Measurements from ENCODE around the gene PLEKHG7.

DNA sequence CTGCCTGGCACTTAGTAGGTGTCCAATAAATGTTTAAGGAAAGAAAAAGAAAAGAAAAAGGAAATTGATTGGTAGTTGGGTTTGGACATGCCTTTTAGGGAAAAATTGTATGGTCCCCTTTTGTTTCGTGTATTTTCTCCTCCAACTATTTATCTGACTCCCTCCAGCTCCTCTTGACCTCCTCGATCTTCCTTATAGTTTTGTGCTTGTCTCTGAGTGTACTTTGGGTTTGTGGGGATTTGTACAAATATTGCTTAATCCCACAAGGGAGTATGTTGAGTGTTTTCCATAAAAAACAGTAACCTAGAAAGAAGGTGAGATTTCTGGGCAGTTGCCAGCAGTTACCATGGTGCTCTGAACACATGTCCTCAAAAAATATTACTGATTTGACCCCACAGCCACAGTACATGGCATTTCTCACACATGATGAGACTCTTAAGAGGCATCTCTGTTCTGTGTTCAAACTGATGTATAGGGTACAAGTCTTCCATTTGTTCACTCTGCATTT lies 15.7 kb downstream of the PLEKHG7 start:
- TF ChIP-seq POLR2A (IDR thresholded peaks at IDR 0.05) (no peak), CTCF (IDR thresholded peaks at IDR 0.05) (no peak)

Measured in transverse colon (tissue), 3 donors.